Measurements from ENCODE around the gene SULT1C3. TPM values are rescaled to one million over a fixed set of nuclear protein-coding genes. Genes with fewer than 3 reads are reported as not detected.

Gene SULT1C3
- total RNA-seq, 3 donors from 2014 or later, result 0.66 to 2.0 TPM; not detected in 1

DNA sequence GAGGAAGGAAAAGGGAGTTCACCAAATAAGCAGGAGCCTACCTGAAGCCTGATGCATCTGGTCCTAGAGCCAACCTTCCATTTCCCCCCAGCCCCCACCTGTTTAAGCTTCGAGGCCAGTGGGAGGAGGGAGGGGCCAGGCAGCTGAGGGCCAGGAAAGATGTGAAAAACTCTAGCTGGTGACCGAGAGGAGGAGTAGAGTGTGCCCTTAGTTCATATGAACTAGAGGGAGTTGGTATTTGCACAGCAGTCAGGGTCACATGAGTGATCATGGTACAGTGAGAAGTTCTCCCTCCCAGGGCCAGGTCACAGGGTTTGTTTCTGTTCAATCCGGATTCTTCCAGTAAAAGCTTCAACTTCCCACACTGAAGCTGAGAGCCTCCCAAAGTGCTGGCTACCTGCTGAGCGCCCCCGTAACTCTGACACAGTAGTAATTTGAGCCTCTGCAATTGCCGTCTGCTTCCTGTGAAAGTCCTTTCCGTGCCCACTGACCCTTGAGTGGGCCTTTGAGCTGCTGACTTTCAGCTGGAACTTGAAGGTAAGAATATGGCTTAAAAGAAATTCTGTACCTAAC is 48.9 kb downstream of the SULT1C3 start, which contains the start of gene SULT1C2:
SULT1C2 (plus strand) TSS at position 362 of the 573 bp plus-strand sequence. CDS start 4,773 bp downstream, outside the sequence.
- Histone ChIP-seq H3K4me3 (no peak within 1 kb of the TSS), H3K27ac (no peak within 1 kb of the TSS), H3K36me3 (no peaks in the 10 kb centered on the region), H3K27me3 (no peaks in the 10 kb centered on the region), H3K4me1 (no peaks in the 10 kb centered on the region), H3K9me3 (no peaks in the 10 kb centered on the region)
- TF ChIP-seq, protein P1, sequence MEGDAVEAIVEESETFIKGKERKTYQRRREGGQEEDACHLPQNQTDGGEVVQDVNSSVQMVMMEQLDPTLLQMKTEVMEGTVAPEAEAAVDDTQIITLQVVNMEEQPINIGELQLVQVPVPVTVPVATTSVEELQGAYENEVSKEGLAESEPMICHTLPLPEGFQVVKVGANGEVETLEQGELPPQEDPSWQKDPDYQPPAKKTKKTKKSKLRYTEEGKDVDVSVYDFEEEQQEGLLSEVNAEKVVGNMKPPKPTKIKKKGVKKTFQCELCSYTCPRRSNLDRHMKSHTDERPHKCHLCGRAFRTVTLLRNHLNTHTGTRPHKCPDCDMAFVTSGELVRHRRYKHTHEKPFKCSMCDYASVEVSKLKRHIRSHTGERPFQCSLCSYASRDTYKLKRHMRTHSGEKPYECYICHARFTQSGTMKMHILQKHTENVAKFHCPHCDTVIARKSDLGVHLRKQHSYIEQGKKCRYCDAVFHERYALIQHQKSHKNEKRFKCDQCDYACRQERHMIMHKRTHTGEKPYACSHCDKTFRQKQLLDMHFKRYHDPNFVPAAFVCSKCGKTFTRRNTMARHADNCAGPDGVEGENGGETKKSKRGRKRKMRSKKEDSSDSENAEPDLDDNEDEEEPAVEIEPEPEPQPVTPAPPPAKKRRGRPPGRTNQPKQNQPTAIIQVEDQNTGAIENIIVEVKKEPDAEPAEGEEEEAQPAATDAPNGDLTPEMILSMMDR (IDR thresholded peaks at IDR 0.05), result no peak
- TF ChIP-seq POLR2AphosphoS5 (IDR thresholded peaks at IDR 0.05) (no peak), POLR2A (IDR thresholded peaks at IDR 0.05) (no peak)
- intact Hi-C loops (cut with DNase I; ENCODE audit: low total_unique reads), result no loop called here
- DNase-seq (ENCODE audit: low spot score in 2 of 2), result no peak

DNA sequence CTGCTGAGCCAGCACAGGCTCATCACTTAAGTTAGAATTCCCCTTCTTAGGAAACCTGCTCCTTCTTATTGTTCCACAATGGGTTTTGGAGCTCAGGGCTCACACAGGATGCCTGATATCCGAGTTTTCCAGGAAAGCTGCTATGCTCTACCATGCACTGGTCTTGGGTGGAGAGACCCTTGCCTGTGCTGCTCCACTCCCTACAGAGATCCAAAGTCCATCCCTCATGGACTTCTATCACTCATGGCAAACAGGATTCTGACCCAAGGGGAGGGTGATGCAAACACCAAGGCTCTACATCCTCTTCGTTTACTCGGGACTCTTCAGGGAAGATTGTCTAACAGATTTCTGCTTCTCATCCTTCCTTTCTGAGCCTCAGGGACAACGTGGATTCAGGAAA is 54.1 kb downstream of the SULT1C3 start:
- no peaks in the 10 kb centered on the region for H3K27me3 ChIP-seq
- H3K4me1 ChIP-seq, result no peaks in the 10 kb centered on the region
- TF ChIP-seq POLR2AphosphoS5 (IDR thresholded peaks at IDR 0.05), result no peak
- no peak for TF ChIP-seq POLR2A (IDR thresholded peaks at IDR 0.05)
- TF ChIP-seq, protein P1 (IDR thresholded peaks at IDR 0.05), result no peak
- intact Hi-C loops (cut with DNase I; ENCODE audit: low total_unique reads), result no loop called here
- no peaks in the 10 kb centered on the region for H3K36me3 ChIP-seq
- no peak overlapping the region for H3K27ac ChIP-seq
- no peak overlapping the region for H3K4me3 ChIP-seq
- no peak for DNase-seq (ENCODE audit: low spot score in 2 of 2)
- no peaks in the 10 kb centered on the region for H3K9me3 ChIP-seq

DNA sequence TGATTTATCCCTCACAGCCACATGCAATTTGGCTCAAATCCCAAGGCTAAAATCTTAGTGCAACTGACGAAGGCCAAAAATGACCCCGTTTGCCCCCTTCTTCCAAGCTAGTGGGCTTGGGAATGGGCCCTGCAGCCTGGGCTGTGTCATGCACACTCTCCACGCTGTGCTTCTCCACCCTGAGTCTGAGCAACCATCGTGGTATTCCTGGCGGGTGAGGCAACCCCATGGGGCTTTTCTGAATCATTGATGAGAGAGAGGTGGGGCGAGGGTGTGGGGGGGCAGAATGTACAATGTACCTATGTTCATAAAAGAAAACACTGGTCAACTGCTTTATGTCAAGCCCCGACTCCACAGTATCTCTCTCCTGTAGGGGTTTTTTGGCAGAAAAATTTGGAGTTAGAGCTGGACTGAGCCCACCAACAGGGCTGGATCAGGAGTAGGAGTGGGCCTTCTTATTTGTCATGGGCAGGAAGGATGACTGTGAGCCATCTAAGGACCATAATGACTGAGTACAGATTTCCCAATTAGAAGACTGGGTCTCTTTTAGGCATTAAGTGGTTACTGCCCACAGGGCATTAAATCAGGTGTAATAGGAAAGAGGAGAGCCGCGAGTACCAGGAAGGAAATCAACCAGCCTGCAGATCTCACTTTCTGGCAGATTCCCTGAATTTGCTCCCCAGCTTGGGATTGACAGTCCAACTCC is 57.8 kb downstream of the SULT1C3 start:
- Histone ChIP-seq H3K4me3 (no peak overlapping the region), H3K4me1 (no peaks in the 10 kb centered on the region), H3K27me3 (no peaks in the 10 kb centered on the region), H3K27ac (no peak overlapping the region), H3K36me3 (no peaks in the 10 kb centered on the region), H3K9me3 (no peaks in the 10 kb centered on the region)
- no peak for DNase-seq (ENCODE audit: low spot score in 2 of 2)
- intact Hi-C loops (cut with DNase I; ENCODE audit: low total_unique reads), result no loop called here
- TF ChIP-seq, protein P1 (IDR thresholded peaks at IDR 0.05), result no peak
- no peak for TF ChIP-seq POLR2AphosphoS5 (IDR thresholded peaks at IDR 0.05)

DNA sequence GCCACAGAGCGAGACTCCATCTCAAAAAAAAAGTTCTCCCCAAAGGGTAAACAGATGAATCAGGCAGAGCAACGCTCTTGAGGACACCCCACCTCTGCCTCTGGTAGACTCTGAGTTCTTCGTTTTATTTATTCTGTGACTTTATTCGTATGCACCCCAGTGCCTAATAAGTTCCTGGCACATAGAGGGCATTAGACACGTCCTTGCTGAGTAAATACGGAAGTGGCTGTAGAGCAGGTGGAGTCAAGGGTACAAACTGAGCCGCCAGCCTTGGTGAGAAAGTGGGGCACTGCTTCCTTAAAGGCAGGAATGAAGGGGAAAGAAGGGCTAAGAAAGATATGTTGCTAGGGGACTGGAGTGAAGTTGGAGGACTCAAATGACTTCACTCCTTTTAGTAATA is 61.8 kb downstream of the SULT1C3 start:
- H3K4me3 ChIP-seq, result no peak overlapping the region
- H3K9me3 ChIP-seq, result no peaks in the 10 kb centered on the region
- DNase-seq (ENCODE audit: low spot score in 2 of 2), result no peak
- H3K27ac ChIP-seq, result no peak overlapping the region
- H3K4me1 ChIP-seq, result no peaks in the 10 kb centered on the region
- intact Hi-C loops (cut with DNase I; ENCODE audit: low total_unique reads), result no loop called here
- TF ChIP-seq, protein P1 (IDR thresholded peaks at IDR 0.05), result no peak
- TF ChIP-seq POLR2A (IDR thresholded peaks at IDR 0.05), result no peak
- TF ChIP-seq POLR2AphosphoS5 (IDR thresholded peaks at IDR 0.05), result no peak
- H3K36me3 ChIP-seq, result no peaks in the 10 kb centered on the region
- no peaks in the 10 kb centered on the region for H3K27me3 ChIP-seq

DNA sequence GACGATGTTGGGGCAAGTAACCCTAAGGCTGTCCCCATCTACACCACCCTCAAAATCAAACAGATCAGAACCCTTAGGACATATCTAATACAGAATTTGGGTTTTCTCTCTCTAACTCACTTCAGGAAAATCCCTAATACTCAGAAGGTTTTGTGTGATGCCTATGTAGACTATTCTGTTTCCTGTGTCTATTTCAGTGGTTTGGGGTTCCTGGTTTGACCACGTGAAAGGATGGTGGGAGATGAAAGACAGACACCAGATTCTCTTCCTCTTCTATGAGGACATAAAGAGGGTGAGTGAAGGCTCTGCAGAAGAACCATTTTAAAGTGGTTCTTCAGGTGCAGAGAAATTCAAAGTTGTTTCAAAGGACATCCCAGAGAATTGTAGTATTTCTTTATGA is 65.2 kb downstream of the SULT1C3 start:
- TF ChIP-seq, protein P1 (IDR thresholded peaks at IDR 0.05), result no peak
- no peak for TF ChIP-seq POLR2AphosphoS5 (IDR thresholded peaks at IDR 0.05)
- no peak for TF ChIP-seq POLR2A (IDR thresholded peaks at IDR 0.05)
- H3K9me3 ChIP-seq, result no peaks in the 10 kb centered on the region
- H3K36me3 ChIP-seq, result peaks cover 4% of the 10 kb centered on the region
- no peak for DNase-seq (ENCODE audit: low spot score in 2 of 2)
- H3K4me3 ChIP-seq, result no peak overlapping the region
- H3K27ac ChIP-seq, result no peak overlapping the region
- intact Hi-C loops (cut with DNase I; ENCODE audit: low total_unique reads), result no loop called here
- H3K4me1 ChIP-seq, result no peaks in the 10 kb centered on the region
- H3K27me3 ChIP-seq, result no peaks in the 10 kb centered on the region
